H1 (cell line): ENCODE results near the gene TMEM272.

Experiments
- CHD2 ChIP-seq: IDR thresholded peaks from 2 replicates; pipeline ENCODE4 v1.6.1; 2012; ENCODE audit warnings: low read length, improper control_type of control experiment
- CTCF ChIP-seq, 3 experiments: IDR thresholded peaks; 1 replicate in 2 of 3; 2 replicates in 1 of 3; pipeline versions ENCODE4 v1.5.1 to v1.6.1; 2011; ENCODE audit warnings: low read length in 3 of 3, mild to moderate bottlenecking in 3 of 3, inconsistent platforms in 2 of 3, low read depth in 1 of 3, moderate library complexity in 1 of 3; ENCODE audit not compliant: insufficient read depth in 1 of 3; ENCODE audit errors: control extremely low read depth in 1 of 3
- EZH2 ChIP-seq: fragments of 200-600 bp; sonication (generic); IDR thresholded peaks from 2 replicates; pipeline ENCODE4 v1.7.1; 2012; ENCODE audit warnings: low read depth, mild to moderate bottlenecking, moderate library complexity, low read length, inconsistent platforms; ENCODE audit not compliant: severe bottlenecking
- KDM5A ChIP-seq: fragments of 200-600 bp; IDR thresholded peaks from 2 replicates; pipeline ENCODE4 v1.7.1; 2012; ENCODE audit warnings: mild to moderate bottlenecking, low read length, inconsistent platforms, mixed read lengths
- TBP ChIP-seq: IDR thresholded peaks from 2 replicates; pipeline ENCODE4 v1.6.1; 2011; ENCODE audit warnings: low read depth, low read length, improper control_type of control experiment

- TF ChIP-seq CHD2 = no peak
- TF ChIP-seq CTCF (IDR thresholded peaks at IDR 0.05; ENCODE audit: control extremely low read depth in 1 of 3, insufficient read depth in 1 of 3, low read depth in 1 of 3, low read length in 3 of 3) = peak; percentile 44 to 55 (median 51); a peak in 3 of 4 replicates
- no peak for TF ChIP-seq EZH2
- TF ChIP-seq KDM5A = no peak
- TF ChIP-seq TBP = no peak
Measured at GRCh38 chr13:51865838-51866237, 20.9 kb upstream of the TMEM272 start.
